MM.1S (cell line): ENCODE measurements around the gene PUM1.

Experiments used
- CTCF ChIP-seq: fragments of 300-600 bp; sonication (generic); IDR thresholded peaks from 2 replicates; pipeline ENCODE4 v1.5.1; 2016; ENCODE audit warnings: antibody characterized with exemption, low read length, mixed read lengths
- EZH2 ChIP-seq: fragments of 300-600 bp; sonication (generic); optimal IDR thresholded peaks from 2 replicates; pipeline ENCODE3; 2017; ENCODE audit warnings: low read depth, mild to moderate bottlenecking, antibody characterized with exemption, low read length, mixed read lengths
- EZH2phosphoT487 ChIP-seq: fragments of 300-600 bp; sonication (generic); IDR thresholded peaks from 2 replicates; pipeline ENCODE4 v1.6.1; 2018; ENCODE audit warnings: antibody characterized with exemption, low read length

- TF ChIP-seq CTCF = no peak
- TF ChIP-seq EZH2 = no peak
- no peak for TF ChIP-seq EZH2phosphoT487
Measured at GRCh38 chr1:30998887-30999286, 66.6 kb downstream of the PUM1 start.
